Measurements from ENCODE around the gene ZDHHC8.

ZDHHC8 gene

GRCh38 chr22:20131597-20131858 lies at the start of gene ZDHHC8:
TSS of gene ZDHHC8 (plus strand) at chr22:20131804. CDS start at chr22:20131948, 144 bp downstream.
- FAIRE-seq = no peak

GRCh38 chr22:20083157-20083890 lies 48.3 kb upstream of the ZDHHC8 start:
- no peak for FAIRE-seq

- no peak for FAIRE-seq
These were observed 47.6 kb upstream of the ZDHHC8 start for GRCh38 chr22:20083891-20084546.

GRCh38 chr22:20084547-20085413 lies 46.8 kb upstream of the ZDHHC8 start:
- no peak for FAIRE-seq

- no peak for FAIRE-seq
These were observed 46.0 kb upstream of the ZDHHC8 start for GRCh38 chr22:20085651-20086050.

GRCh38 chr22:20086101-20086599 lies 45.5 kb upstream of the ZDHHC8 start:
- FAIRE-seq = no peak

GRCh38 chr22:20086763-20087162 lies 44.8 kb upstream of the ZDHHC8 start:
- FAIRE-seq = no peak

- no peak for FAIRE-seq
These were observed 44.0 kb upstream of the ZDHHC8 start for GRCh38 chr22:20087319-20088262.

GRCh38 chr22:20088263-20088648 lies 43.3 kb upstream of the ZDHHC8 start:
- FAIRE-seq = no peak

- FAIRE-seq = no peak
These were observed 42.2 kb upstream of the ZDHHC8 start for GRCh38 chr22:20089226-20089976.

- no peak for FAIRE-seq
These were observed 41.5 kb upstream of the ZDHHC8 start for GRCh38 chr22:20089977-20090729.

GRCh38 chr22:20090730-20091240 lies 40.8 kb upstream of the ZDHHC8 start:
- FAIRE-seq = no peak

GRCh38 chr22:20091690-20092476 lies 39.7 kb upstream of the ZDHHC8 start:
- no peak for FAIRE-seq

- no peak for FAIRE-seq
These were observed 39.1 kb upstream of the ZDHHC8 start for GRCh38 chr22:20092477-20092854.

GRCh38 chr22:20093418-20094196 lies 38.0 kb upstream of the ZDHHC8 start:
- FAIRE-seq = no peak

GRCh38 chr22:20094197-20094807 lies 37.3 kb upstream of the ZDHHC8 start:
- FAIRE-seq = no peak

- no peak for FAIRE-seq
These were observed 36.1 kb upstream of the ZDHHC8 start for GRCh38 chr22:20095521-20095920.

Data from endometrium (tissue), 2 donors.